Measurements from ENCODE around the gene TANK. TPM values are rescaled to one million over a fixed set of nuclear protein-coding genes. Genes with fewer than 3 reads are reported as not detected.

TANK gene
- total and polyA plus RNA-seq, 2 donors (not counting 1 experiment from before 2014, with no cell fraction given): 96.4 to 104 TPM

DNA sequence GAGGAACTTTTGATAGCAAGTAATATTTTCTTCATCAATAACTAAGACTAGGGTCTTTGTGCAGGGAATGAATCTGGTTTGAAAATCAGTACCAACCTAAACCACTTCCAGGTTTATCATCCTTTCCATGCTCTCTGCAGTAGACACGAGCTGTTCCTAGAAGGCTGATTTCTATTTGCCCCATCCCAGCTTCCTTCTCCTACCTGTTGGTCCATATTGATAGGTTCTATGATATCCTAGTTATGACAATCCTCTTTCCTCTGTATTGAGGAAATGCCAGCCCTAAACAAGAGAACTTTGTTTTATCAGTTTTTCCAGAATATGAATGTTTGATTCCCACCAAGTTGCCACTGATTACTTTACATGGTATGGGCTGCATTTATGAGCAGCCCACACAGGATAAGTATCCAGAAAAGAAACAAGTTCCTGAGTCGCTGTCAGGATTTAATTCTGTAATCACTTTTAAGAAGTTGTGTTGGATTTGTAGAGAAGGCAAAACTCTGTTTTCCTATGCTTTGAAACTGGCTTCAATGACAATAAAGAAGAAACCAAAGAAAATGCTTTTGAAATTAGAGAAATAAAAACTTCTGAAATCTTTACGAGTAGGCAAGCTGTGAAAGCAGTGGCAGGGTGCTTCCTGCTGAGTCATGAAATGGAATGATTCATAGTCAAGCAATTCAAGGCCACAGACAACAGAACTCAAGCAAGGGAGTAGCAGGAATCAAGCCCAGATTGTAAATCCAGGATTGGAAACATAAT, 37.3 kb upstream of the TANK start:
- Histone ChIP-seq H3K27me3 (ENCODE audit: control insufficient read depth, insufficient read depth, low read length) (no peaks in the 10 kb centered on the region), H3K4me2 (ENCODE audit: extremely low read depth, insufficient read depth, low read length) (peak overlapping the region; percentile 61), H3K9ac (ENCODE audit: insufficient read depth, low read length) (no peak overlapping the region), H3K79me2 (ENCODE audit: control insufficient read depth, insufficient read depth, low read length) (no peaks in the 10 kb centered on the region), H3K27ac (ENCODE audit: insufficient read depth, low read length) (peak overlapping the region; percentile 78), H4K20me1 (ENCODE audit: control insufficient read depth, extremely low read depth, insufficient read depth, low read length) (no peaks in the 10 kb centered on the region), H2AFZ (ENCODE audit: low read length) (peak overlapping the region; percentile 65), H3K4me1 (ENCODE audit: control insufficient read depth, extremely low read depth, insufficient read depth, low read length) (peaks cover 12% of the 10 kb centered on the region), H3K36me3 (ENCODE audit: control insufficient read depth, insufficient read depth, low read length) (no peaks in the 10 kb centered on the region), H3K4me3 (replicated peaks in 1 of 4; ENCODE audit: control extremely low read depth in 1 of 4, insufficient read depth in 1 of 4, low read depth in 3 of 4, low read length in 4 of 4) (no peak overlapping the region), H3K9me3 (ENCODE audit: control insufficient read depth, insufficient read depth, low read depth, low read length) (no peaks in the 10 kb centered on the region)
- TF ChIP-seq EZH2 (IDR thresholded peaks at IDR 0.05; ENCODE audit: low read length, missing control alignments): no peak
- TF ChIP-seq CTCF (conservative IDR thresholded peaks at IDR 0.05 in 1 of 2, IDR thresholded peaks at IDR 0.05 in 1 of 2; ENCODE audit: low read depth in 1 of 2, low read length in 2 of 2): no peak
- peak; percentile 92 to 94 for DNase-seq (ENCODE audit: low read depth in 2 of 2)

DNA sequence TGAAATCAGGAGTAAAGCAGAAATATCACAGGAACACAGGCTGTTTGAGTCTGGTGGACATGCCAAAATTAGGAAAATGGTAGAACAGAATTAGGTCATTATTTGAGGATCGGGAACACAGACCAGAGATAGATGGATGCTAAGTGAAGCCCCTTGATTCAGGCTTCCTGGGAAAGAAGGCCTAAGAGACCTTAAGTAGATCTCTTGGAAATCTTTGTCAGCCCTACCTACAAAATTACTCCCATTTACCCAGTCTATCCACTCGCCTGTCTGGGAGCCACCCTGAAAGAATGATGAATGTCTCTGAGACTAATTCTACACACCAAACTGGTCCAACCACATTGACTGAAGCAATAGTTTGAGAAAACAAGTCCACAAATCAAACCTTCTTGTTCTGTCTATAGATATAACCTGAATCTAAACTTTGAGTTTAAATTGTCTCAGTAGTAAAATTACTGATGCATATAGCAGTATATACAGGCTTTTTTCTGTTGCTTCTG, 36.6 kb upstream of the TANK start:
- no peak for DNase-seq (ENCODE audit: low read depth in 2 of 2)
- Histone ChIP-seq H3K9ac (ENCODE audit: insufficient read depth, low read length) (no peak overlapping the region), H4K20me1 (ENCODE audit: control insufficient read depth, extremely low read depth, insufficient read depth, low read length) (no peaks in the 10 kb centered on the region), H3K27me3 (ENCODE audit: control insufficient read depth, insufficient read depth, low read length) (no peaks in the 10 kb centered on the region), H3K27ac (ENCODE audit: insufficient read depth, low read length) (peak overlapping the region; percentile 78), H2AFZ (ENCODE audit: low read length) (peak overlapping the region; percentile 65), H3K4me1 (ENCODE audit: control insufficient read depth, extremely low read depth, insufficient read depth, low read length) (peaks cover 12% of the 10 kb centered on the region), H3K36me3 (ENCODE audit: control insufficient read depth, insufficient read depth, low read length) (no peaks in the 10 kb centered on the region), H3K4me2 (ENCODE audit: extremely low read depth, insufficient read depth, low read length) (peak overlapping the region; percentile 61), H3K4me3 (replicated peaks in 1 of 4; ENCODE audit: control extremely low read depth in 1 of 4, insufficient read depth in 1 of 4, low read depth in 3 of 4, low read length in 4 of 4) (no peak overlapping the region), H3K79me2 (ENCODE audit: control insufficient read depth, insufficient read depth, low read length) (no peaks in the 10 kb centered on the region), H3K9me3 (ENCODE audit: control insufficient read depth, insufficient read depth, low read depth, low read length) (no peaks in the 10 kb centered on the region)
- TF ChIP-seq CTCF (conservative IDR thresholded peaks at IDR 0.05 in 1 of 2, IDR thresholded peaks at IDR 0.05 in 1 of 2; ENCODE audit: low read depth in 1 of 2, low read length in 2 of 2) (no peak), EZH2 (IDR thresholded peaks at IDR 0.05; ENCODE audit: low read length, missing control alignments) (no peak)

DNA sequence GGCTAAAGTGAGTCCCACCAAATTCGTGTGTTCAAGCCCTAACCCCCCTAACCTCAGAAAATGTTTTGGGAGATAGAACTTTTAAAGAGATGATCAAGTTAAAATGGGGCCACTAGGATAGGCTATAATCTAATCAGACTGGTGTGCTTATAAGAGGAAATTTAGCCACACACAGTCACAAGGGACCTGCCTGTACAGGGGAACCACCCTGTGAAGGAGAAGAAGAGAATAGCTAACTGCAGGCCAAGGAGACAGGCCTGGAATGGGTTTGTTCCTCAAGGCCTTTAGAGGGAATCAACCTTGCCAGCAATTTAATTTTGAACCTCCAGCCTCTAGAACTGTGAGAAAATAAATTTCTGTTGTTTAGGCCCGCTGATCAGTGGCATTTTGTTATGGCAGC, 36.0 kb upstream of the TANK start:
- Histone ChIP-seq H3K9me3 (ENCODE audit: control insufficient read depth, insufficient read depth, low read depth, low read length) (no peaks in the 10 kb centered on the region), H3K79me2 (ENCODE audit: control insufficient read depth, insufficient read depth, low read length) (no peaks in the 10 kb centered on the region), H3K4me3 (replicated peaks in 1 of 4; ENCODE audit: control extremely low read depth in 1 of 4, insufficient read depth in 1 of 4, low read depth in 3 of 4, low read length in 4 of 4) (no peak overlapping the region), H3K4me1 (ENCODE audit: control insufficient read depth, extremely low read depth, insufficient read depth, low read length) (peaks cover 12% of the 10 kb centered on the region), H2AFZ (ENCODE audit: low read length) (peak overlapping the region; percentile 40), H3K4me2 (ENCODE audit: extremely low read depth, insufficient read depth, low read length) (no peak overlapping the region), H3K36me3 (ENCODE audit: control insufficient read depth, insufficient read depth, low read length) (no peaks in the 10 kb centered on the region), H3K27ac (ENCODE audit: insufficient read depth, low read length) (peak overlapping the region; percentile 78), H3K27me3 (ENCODE audit: control insufficient read depth, insufficient read depth, low read length) (no peaks in the 10 kb centered on the region), H4K20me1 (ENCODE audit: control insufficient read depth, extremely low read depth, insufficient read depth, low read length) (no peaks in the 10 kb centered on the region), H3K9ac (ENCODE audit: insufficient read depth, low read length) (no peak overlapping the region)
- TF ChIP-seq CTCF (conservative IDR thresholded peaks at IDR 0.05 in 1 of 2, IDR thresholded peaks at IDR 0.05 in 1 of 2; ENCODE audit: low read depth in 1 of 2, low read length in 2 of 2): no peak
- TF ChIP-seq EZH2 (IDR thresholded peaks at IDR 0.05; ENCODE audit: low read length, missing control alignments): no peak
- DNase-seq (ENCODE audit: low read depth in 2 of 2): no peak

Data from fibroblast of lung (primary cell).